Measurements from ENCODE around the gene BOLA3.

Gene BOLA3

DNA sequence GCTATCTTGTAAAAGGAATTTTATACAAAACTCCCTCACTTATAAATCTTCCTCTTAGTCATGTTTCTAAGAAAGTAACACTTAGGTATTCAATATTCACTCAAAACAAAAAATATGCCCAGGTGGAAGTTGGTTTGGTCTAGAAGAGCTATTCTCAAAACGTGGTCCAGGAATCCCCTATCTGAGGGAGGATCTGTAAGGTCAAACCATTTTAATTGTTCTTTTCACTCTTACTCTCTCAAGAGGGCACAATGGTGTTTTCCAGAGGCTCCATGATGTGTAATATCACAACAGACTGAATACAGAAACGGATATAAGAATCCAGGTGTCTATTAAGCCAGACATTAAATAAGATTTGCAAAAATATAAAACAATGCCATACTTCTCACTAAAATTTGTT, 21.0 kb upstream of the BOLA3 start:
- no peak for TF ChIP-seq GATA3 (IDR thresholded peaks at IDR 0.05; ENCODE audit: low read depth, low read length)
- TF ChIP-seq GATA2 (IDR thresholded peaks at IDR 0.05; ENCODE audit: low read depth, low read length), result no peak

DNA sequence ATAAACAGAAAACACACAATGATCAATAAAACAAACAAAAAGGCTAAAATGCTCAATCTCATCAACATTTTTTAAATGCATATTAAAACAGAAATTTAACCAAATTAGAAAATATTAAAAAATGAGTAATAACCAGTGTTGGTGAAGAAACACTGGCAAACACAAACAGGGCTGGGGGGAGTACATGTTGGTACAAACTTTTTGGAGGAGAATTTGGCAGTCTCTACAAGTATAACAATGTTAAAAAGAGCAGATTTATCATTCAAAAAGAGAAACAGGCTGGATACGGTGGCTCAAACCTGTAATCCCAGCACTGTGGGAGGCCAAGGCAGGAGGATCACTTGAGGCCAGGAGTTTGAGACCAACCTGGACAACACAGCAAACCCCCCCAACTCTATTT, 17.0 kb upstream of the BOLA3 start:
- TF ChIP-seq GATA2 (IDR thresholded peaks at IDR 0.05; ENCODE audit: low read depth, low read length) (no peak), GATA3 (IDR thresholded peaks at IDR 0.05; ENCODE audit: low read depth, low read length) (no peak)

DNA sequence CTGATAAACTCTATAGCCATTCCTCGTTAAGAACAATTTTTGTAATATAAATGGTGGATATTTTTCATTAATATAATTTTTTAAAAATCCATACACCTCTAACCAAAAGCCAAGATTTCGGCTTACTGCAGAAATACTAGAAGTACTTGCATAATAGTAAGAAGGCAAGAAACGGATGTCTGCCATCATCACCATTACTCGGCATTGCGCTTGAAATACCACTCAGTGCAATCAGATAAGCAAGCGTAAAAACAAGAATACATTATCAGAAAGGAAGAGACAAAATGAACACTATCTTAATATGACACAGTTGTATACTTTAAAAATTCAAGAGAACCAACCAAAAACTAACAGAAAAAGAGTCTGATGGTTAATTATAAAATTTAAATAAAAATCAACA, 15.2 kb upstream of the BOLA3 start:
- TF ChIP-seq GATA3 (IDR thresholded peaks at IDR 0.05; ENCODE audit: low read depth, low read length) (no peak), GATA2 (IDR thresholded peaks at IDR 0.05; ENCODE audit: low read depth, low read length) (no peak)

DNA sequence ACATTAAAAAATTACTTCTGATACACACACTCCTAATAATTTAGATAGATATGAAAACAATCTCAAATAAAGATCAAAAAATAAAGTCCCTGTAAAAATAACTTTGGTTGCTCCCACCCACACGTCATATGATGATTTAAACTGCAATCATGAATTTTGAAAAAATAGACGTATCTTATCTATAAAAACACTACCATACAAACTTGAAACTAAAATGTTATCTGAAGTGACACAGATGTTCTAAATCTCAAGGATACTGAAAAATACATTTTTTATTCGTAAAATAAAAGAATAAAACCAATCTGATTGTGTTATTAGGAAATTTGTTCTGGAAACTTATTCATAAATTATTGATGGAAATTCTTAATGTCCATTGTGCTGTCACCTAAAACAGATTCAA, 8.1 kb upstream of the BOLA3 start:
- TF ChIP-seq GATA3 (IDR thresholded peaks at IDR 0.05; ENCODE audit: low read depth, low read length), result no peak

DNA sequence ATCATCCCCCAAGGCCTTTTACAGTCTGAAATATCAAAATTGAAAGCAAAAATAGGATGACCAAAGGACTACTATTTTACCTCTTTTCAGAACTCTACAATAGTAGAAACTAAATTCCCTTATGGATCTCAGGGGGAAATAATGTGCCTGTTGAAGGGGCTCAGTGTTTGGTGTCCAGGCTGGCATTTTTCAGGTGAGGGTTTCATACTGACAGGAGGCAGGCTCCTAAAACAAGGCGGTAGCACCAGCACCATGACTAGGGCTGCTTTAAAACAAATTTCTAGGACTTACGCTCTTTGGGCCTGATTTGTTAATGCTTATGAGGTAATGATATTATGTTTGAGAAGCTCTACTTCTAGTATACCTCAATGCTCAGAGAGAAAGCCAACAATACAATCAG, 5.2 kb upstream of the BOLA3 start:
- TF ChIP-seq GATA3 (IDR thresholded peaks at IDR 0.05; ENCODE audit: low read depth, low read length), result no peak
- TF ChIP-seq GATA2 (IDR thresholded peaks at IDR 0.05; ENCODE audit: low read depth, low read length), result no peak

DNA sequence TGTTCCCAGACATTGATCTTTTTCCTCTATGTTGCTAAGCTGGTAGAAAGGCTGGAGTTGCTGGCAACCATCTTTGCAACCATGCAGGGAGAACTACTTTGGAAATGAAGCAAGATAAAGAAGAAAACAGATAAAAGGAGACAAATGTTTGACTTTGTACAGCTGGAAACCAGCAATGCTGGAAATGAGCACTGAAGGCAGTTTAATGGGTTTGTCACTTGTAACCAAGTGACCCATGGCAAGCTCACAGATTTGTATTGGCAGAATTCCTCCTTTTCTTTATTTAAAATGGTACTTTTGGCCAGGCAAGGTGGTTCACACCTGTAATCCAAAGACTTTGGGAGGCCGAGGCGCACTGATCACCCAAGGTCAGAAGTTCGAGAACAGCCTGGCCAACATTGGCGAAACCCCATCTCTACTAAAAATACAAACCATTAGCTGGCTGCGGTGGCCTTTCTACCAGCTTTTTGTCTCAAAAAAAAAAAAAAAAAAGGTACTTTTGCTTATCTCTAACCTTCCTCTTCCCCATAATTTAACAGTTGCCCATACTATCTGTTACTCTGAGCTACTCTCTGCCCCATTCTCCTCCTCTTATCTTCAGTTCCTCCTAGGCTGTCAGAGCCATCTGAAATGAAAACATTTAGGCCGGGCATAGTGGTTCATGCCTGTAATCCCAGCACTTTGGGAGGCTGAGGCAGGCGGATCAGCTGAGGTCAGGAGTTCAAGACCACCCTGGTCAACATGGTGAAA, 2.0 kb upstream of the BOLA3 start:
- TF ChIP-seq GATA2 (IDR thresholded peaks at IDR 0.05; ENCODE audit: low read depth, low read length) (no peak), GATA3 (IDR thresholded peaks at IDR 0.05; ENCODE audit: low read depth, low read length) (no peak)

DNA sequence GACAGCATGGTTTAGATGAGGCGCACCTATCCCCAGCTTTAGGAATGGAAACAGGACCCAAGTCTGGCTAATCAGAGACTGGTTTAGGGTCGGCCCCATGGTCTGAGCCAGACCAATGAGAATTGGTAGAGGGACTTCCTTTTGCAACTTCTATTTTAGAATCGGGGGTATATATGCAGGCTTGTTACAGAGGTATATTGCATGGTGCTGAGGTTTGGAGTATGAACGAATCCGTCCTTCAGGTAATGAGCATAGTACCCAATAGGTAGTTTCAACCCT, 1.5 kb upstream of the BOLA3 start:
- TF ChIP-seq GATA2 (IDR thresholded peaks at IDR 0.05; ENCODE audit: low read depth, low read length) (no peak), GATA3 (IDR thresholded peaks at IDR 0.05; ENCODE audit: low read depth, low read length) (no peak)

DNA sequence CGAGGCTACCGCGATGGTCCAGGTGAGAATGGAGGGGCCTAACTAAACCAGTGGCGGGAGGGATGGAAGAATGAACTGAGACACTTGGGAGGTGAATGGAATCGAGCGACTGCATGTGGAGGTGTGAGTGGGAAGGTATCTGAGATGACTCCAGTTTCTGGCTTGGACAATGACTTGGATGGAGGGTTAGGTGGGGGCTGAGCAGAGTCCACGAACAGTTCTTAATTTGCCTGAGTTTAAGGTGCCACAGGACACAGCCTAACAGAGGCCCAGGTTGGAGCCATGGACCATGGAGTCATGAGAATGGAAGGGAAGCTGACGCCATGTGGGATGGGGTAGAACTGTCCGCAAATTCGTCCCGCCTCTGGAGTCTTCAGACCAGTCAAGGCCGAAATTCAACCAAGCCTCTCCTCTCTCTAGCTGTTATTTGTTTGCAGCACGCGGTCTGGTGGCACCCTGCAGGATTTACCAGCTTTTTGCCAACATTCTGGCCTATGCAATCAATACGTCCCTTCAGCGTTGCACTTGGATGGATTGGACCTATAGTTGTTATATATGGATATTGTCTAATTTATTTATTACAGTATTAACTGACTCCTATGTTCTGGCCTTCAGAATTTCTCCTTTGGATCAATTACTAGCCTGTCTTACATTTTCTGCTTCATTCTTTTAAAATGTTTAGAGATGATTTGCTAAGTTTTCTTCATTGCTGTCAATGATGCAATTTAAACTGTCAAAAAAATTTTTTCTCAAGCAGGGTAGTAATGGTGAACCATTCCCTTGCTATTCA, 940 bp upstream of the BOLA3 start:
- TF ChIP-seq GATA2 (IDR thresholded peaks at IDR 0.05; ENCODE audit: low read depth, low read length) (no peak), GATA3 (IDR thresholded peaks at IDR 0.05; ENCODE audit: low read depth, low read length) (no peak)

DNA sequence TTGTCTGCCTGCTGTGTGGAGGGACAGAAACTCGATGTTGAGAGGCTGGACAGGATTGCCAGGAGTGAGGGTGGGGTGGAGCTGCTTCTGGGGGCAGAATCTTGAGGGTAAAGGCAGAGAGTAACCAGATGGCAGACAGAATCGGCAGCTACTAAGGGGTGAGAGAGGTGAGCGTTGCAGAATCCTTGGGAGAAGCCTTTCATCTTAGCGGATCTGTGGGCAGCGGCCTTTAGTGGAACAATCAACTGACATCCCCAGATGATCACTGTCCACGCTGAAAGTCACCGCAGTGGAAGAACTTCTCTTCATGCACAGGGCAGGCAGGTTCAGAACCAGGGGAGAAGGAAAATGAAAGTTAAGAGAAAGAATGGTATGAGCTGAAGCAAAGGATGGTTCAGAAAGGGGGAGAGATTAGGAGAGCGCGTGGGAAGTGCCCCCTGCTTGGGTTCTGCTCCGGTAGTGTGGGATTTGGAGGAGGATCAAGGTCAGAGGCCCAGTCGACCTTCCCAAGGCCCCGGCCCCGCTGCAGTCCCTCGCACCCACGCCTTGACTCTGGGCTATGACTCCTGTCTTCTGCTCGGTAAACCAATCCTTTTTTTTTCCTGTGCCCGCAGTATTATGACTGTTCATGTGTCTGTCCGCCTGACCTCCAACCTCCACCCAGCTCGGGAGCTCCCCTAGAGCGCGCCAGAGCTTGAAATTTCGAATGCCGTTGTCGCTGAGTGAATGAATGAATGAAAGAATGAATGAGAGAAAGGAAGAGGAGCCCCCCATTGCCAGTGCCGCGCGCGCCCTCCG, 584 bp downstream of the BOLA3 start:
- TF ChIP-seq GATA2 (IDR thresholded peaks at IDR 0.05; ENCODE audit: low read depth, low read length), result no peak
- no peak for TF ChIP-seq GATA3 (IDR thresholded peaks at IDR 0.05; ENCODE audit: low read depth, low read length)

DNA sequence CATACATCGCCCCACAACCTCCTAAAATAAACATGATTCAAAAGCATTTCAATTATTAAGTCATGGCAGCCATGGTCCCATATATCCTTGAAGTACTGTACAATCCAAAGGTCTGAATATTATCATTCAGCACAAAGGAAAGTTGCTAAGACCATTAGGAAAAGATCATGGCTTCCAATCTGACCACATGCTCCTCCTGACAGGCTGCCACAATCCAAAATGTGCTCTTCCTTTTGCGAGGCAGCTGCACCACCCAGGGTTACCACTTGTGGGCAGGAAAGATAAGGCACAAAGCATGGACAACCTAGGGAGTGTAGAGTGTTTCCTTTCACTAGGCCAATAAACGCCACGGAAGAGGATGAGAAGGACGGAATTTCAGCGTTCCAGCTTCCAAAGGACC, 5.4 kb downstream of the BOLA3 start:
- TF ChIP-seq GATA3 (IDR thresholded peaks at IDR 0.05; ENCODE audit: low read depth, low read length) (no peak), GATA2 (IDR thresholded peaks at IDR 0.05; ENCODE audit: low read depth, low read length) (no peak)

DNA sequence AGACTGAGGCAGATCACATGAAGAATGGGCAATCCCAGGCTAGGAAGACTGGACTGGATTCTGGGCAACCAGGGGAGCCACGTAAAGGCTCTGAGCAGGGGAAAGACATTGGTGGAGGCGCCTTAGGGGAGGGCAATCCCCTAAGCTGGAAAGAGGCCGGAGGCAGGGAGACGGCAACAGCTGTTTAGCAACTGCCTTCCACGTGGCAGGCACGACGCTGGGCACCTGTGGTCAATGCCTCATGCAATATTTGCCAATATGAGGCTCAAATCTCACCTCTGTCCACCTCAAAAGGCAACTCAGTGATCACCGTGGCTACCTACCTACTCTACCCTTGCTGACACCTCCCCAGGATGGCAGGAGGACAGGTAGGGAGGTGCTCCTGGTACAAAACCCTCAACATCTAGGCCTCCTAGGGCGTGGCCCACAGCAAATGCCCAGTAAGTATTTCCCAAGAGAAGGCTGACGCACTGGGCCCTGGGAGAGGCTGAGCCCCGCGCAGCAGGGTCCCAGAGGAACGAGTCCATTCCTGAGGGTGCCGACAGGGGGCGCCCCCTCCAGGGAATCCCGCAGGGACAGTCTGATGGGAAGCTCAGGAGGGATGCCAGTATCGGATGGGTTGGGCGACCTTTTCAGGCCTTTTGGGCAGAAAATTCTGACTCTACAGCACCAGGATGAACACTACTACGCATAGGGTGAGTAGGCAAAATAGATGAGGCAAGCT, 8.9 kb downstream of the BOLA3 start:
- no peak for TF ChIP-seq GATA2 (IDR thresholded peaks at IDR 0.05; ENCODE audit: low read depth, low read length)
- no peak for TF ChIP-seq GATA3 (IDR thresholded peaks at IDR 0.05; ENCODE audit: low read depth, low read length)

DNA sequence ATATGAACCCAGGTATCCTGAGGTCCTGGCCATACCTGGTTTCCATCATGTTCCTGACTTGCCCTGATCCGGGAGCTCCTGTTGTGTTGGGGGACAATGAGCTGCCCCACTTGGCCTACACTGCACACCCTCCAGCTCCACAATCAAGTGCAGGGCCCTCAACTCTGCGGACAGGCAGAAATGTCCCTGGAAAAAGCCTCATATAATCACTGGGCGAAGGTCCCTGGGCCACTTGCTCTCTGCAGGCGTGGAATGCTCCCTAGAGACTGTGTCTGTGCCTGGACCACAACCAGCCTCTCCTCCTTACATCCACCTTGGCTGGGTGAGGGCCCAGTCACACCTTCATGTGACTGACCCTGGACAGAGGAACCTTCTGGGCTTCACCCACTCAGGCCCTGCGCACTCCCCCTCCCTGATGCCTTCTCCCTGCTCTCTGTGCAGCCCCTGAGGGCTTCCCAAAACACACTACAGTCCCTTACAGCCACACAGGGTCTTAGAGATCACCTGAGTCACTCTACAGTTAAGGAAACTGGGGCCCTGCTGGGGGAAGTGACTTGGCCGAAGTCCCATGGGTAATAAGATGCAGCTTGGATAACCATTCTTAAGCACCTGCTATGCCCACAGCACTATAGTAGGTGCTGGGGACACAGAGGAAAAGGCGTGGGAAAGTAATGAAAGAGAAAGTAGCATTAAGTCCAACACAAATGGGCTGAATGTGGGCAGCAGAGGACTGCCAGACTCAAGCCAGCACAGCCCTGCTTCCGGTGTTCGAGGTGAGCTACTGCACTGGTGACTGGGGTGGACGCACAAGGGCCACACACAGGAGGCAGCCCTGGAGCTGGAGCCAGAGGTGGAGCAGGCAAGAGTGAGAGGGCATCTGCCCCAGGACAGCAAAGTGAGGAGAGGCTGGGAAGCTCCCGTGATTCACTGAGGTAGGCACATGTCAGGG, 9.8 kb downstream of the BOLA3 start:
- no peak for TF ChIP-seq GATA3 (IDR thresholded peaks at IDR 0.05; ENCODE audit: low read depth, low read length)
- no peak for TF ChIP-seq GATA2 (IDR thresholded peaks at IDR 0.05; ENCODE audit: low read depth, low read length)

DNA sequence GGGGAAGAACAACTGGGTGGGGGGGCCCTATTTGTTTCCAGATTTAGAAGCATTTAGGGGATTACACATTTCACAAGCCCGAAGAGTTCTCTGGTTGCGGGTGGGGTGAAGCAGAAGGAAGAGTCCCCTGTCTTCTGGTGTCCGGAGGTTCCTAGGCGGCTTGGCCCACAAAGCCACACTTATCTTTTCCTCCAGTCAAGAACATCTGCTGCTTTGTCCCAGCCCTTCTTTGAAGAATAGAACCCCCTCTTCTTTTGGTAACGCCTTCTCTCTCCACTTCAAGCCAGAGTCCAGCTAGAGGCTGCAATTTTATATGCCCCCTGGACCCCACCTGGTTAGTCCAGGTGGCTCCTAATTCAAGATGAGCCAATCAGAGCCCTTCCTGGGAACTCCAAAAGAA, 15.8 kb downstream of the BOLA3 start:
- TF ChIP-seq GATA3 (IDR thresholded peaks at IDR 0.05; ENCODE audit: low read depth, low read length) (no peak), GATA2 (IDR thresholded peaks at IDR 0.05; ENCODE audit: low read depth, low read length) (no peak)
